Keratinocyte (primary cell): ENCODE data around the gene KCND2. TPM values are rescaled to one million over a fixed set of nuclear protein-coding genes. Genes with fewer than 3 reads are reported as not detected.

ENCODE experiments used
- DNase-seq: peaks from one replicate; pipeline ENCODE4 v3.0.0-alpha.2; 2011; ENCODE audit warnings: low read depth, missing footprints, low spot score
- FAIRE-seq: peaks from 2 replicates; lab custom pipeline; 2011; peaks lifted over from hg19 to GRCh38; lab: Jason Lieb, UNC
- H2AFZ ChIP-seq: 2 replicates; pipeline ENCODE4 v1.6.0; 2012; ENCODE audit warnings: low read length, control low read depth, inconsistent platforms; ENCODE audit not compliant: control insufficient read depth
- H3K27ac ChIP-seq: 2 replicates; pipeline ENCODE4 v1.5.1; 2011; ENCODE audit warnings: low read length; ENCODE audit not compliant: control insufficient read depth, insufficient read depth
- H3K27me3 ChIP-seq: 3 replicates; pipeline ENCODE4 v1.6.0; 2011; ENCODE audit warnings: low read length; ENCODE audit not compliant: control insufficient read depth, insufficient read depth; ENCODE audit errors: extremely low read depth
- H3K36me3 ChIP-seq, 2 experiments: 2 replicates in 1 of 2; 3 replicates in 1 of 2; pipeline ENCODE4 v1.5.1; 2011; ENCODE audit warnings: low read length in 2 of 2, mild to moderate bottlenecking in 1 of 2; ENCODE audit not compliant: control insufficient read depth in 2 of 2, insufficient read depth in 2 of 2; ENCODE audit errors: extremely low read depth in 1 of 2
- H3K4me1 ChIP-seq: 3 replicates; pipeline ENCODE4 v1.5.1; 2011; ENCODE audit warnings: low read length; ENCODE audit not compliant: control insufficient read depth, insufficient read depth; ENCODE audit errors: extremely low read depth
- H3K4me2 ChIP-seq: 3 replicates; pipeline ENCODE4 v1.6.0; 2011; ENCODE audit warnings: low read depth, low read length; ENCODE audit not compliant: control insufficient read depth, insufficient read depth; ENCODE audit errors: extremely low read depth
- H3K4me3 ChIP-seq, 3 experiments: fragments of 200-600 bp in 1 of 3; sonication (generic) in 1 of 3; 2 replicates in 2 of 3; 3 replicates in 1 of 3; pipeline ENCODE4 v1.5.1; 2011 to 2016; ENCODE audit warnings: low read length in 3 of 3, mild to moderate bottlenecking in 3 of 3, control low read depth in 2 of 3, inconsistent platforms in 1 of 3, low read depth in 1 of 3, mixed read lengths in 1 of 3, mixed run types in 1 of 3, moderate library complexity in 1 of 3; ENCODE audit not compliant: control insufficient read depth in 2 of 3, insufficient read depth in 2 of 3; ENCODE audit errors: extremely low read depth in 1 of 3
- H3K79me2 ChIP-seq: 2 replicates; pipeline ENCODE4 v1.6.0; 2012; ENCODE audit warnings: low read length; ENCODE audit not compliant: control insufficient read depth, insufficient read depth
- H3K9ac ChIP-seq: 3 replicates; pipeline ENCODE4 v1.6.0; 2011; ENCODE audit warnings: low read length; ENCODE audit not compliant: control insufficient read depth, insufficient read depth; ENCODE audit errors: extremely low read depth
- H3K9me1 ChIP-seq: 3 replicates; pipeline ENCODE4 v1.6.0; 2011; ENCODE audit warnings: low read length; ENCODE audit not compliant: control insufficient read depth, insufficient read depth; ENCODE audit errors: extremely low read depth
- H3K9me3 ChIP-seq: 2 replicates; pipeline ENCODE4 v1.5.1; 2012; ENCODE audit warnings: low read depth, low read length; ENCODE audit not compliant: control insufficient read depth
- H4K20me1 ChIP-seq: 3 replicates; pipeline ENCODE4 v1.6.0; 2011; ENCODE audit warnings: low read length; ENCODE audit not compliant: control insufficient read depth, insufficient read depth; ENCODE audit errors: extremely low read depth
- CTCF ChIP-seq, 3 experiments: IDR thresholded peaks in 1 of 3; conservative IDR thresholded peaks in 1 of 3; optimal IDR thresholded peaks in 1 of 3; 2 replicates in 2 of 3; 3 replicates in 1 of 3; pipeline versions ENCODE3 to v1.5.1; 2011; ENCODE audit warnings: low read length in 3 of 3, mild to moderate bottlenecking in 3 of 3, moderate library complexity in 2 of 3, control low read depth in 1 of 3, inconsistent platforms in 1 of 3; ENCODE audit not compliant: insufficient read depth in 2 of 3; ENCODE audit errors: extremely low read depth in 1 of 3
- EZH2 ChIP-seq: IDR thresholded peaks from one replicate; pipeline ENCODE4 v1.6.1; 2012; ENCODE audit warnings: inconsistent platforms, mild to moderate bottlenecking, low read length, moderate library complexity
- dilution Hi-C: fragments of 300-500 bp; cut with MboI; formaldehyde crosslinking; loops from one replicate; pipeline ENCODE4 v1.7.0; 2020; ENCODE audit warnings: low sequenced_read_pairs; ENCODE audit not compliant: extremely low pct_ligation_motif_present
- polyA plus RNA-seq, 5 experiments: library from polyadenylated mRNA; depleted of rRNA in 3 of 5; stranded (reverse) in 3 of 5; stranded (forward) in 1 of 5; unstranded in 1 of 5; fragments of >200 nt; gene quantifications; 1 replicate in 1 of 5; 2 replicates in 3 of 5; 3 replicates in 1 of 5; pipeline versions ENCODE4 v1.2.1 to v1.2.3, GENCODE V29; 2011 to 2012; ENCODE audit warnings: missing spikeins in 2 of 5, low read depth in 1 of 5, low replicate concordance in 1 of 5

Gene KCND2
- polyA plus RNA-seq, 1 donor (not counting 4 experiments of a cell fraction or from before 2014, with no cell fraction given), result not detected

- Histone ChIP-seq H3K4me2 (no peak overlapping the region), H3K4me3 (no peak overlapping the region), H3K79me2 (no peaks in the 10 kb centered on the region), H3K9me1 (no peaks in the 10 kb centered on the region), H3K9ac (no peak overlapping the region), H3K27me3 (no peaks in the 10 kb centered on the region), H2AFZ (no peak overlapping the region), H3K4me1 (no peaks in the 10 kb centered on the region), H3K27ac (no peak overlapping the region), H4K20me1 (no peaks in the 10 kb centered on the region), H3K36me3 (no peaks in the 10 kb centered on the region), H3K9me3 (no peaks in the 10 kb centered on the region)
- FAIRE-seq, result no peak
- DNase-seq, result no peak
- dilution Hi-C loops, result no loop called here
- TF ChIP-seq EZH2 (no peak), CTCF (optimal IDR thresholded peaks at IDR 0.05 in 1 of 3, IDR thresholded peaks at IDR 0.05 in 1 of 3, conservative IDR thresholded peaks at IDR 0.05 in 1 of 3; ENCODE audit: extremely low read depth in 1 of 3, insufficient read depth in 2 of 3, low read length in 3 of 3) (no peak)
These were observed 497.2 kb downstream of the KCND2 start for GRCh38 chr7:120770206-120770605.

GRCh38 chr7:120774481-120774880, 501.5 kb downstream of the KCND2 start:
- Histone ChIP-seq H3K79me2 (no peaks in the 10 kb centered on the region), H3K9me1 (no peaks in the 10 kb centered on the region), H3K9me3 (no peaks in the 10 kb centered on the region), H2AFZ (no peak overlapping the region), H3K27ac (no peak overlapping the region), H3K4me3 (no peak overlapping the region), H4K20me1 (no peaks in the 10 kb centered on the region), H3K36me3 (no peaks in the 10 kb centered on the region), H3K27me3 (no peaks in the 10 kb centered on the region), H3K4me1 (no peaks in the 10 kb centered on the region), H3K9ac (no peak overlapping the region), H3K4me2 (no peak overlapping the region)
- FAIRE-seq (no peak), DNase-seq (no peak)
- TF ChIP-seq CTCF (optimal IDR thresholded peaks at IDR 0.05 in 1 of 3, IDR thresholded peaks at IDR 0.05 in 1 of 3, conservative IDR thresholded peaks at IDR 0.05 in 1 of 3; ENCODE audit: extremely low read depth in 1 of 3, insufficient read depth in 2 of 3, low read length in 3 of 3) (no peak), EZH2 (no peak)
- dilution Hi-C loops, result no loop called here
